ENCODE data around the gene RTN4R.

GRCh38 chr22:20254975-20255946, 12.9 kb downstream of the RTN4R start:
- no peak for TF ChIP-seq POLR2A (IDR thresholded peaks at IDR 0.05)
- TF ChIP-seq, protein P1, sequence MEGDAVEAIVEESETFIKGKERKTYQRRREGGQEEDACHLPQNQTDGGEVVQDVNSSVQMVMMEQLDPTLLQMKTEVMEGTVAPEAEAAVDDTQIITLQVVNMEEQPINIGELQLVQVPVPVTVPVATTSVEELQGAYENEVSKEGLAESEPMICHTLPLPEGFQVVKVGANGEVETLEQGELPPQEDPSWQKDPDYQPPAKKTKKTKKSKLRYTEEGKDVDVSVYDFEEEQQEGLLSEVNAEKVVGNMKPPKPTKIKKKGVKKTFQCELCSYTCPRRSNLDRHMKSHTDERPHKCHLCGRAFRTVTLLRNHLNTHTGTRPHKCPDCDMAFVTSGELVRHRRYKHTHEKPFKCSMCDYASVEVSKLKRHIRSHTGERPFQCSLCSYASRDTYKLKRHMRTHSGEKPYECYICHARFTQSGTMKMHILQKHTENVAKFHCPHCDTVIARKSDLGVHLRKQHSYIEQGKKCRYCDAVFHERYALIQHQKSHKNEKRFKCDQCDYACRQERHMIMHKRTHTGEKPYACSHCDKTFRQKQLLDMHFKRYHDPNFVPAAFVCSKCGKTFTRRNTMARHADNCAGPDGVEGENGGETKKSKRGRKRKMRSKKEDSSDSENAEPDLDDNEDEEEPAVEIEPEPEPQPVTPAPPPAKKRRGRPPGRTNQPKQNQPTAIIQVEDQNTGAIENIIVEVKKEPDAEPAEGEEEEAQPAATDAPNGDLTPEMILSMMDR (IDR thresholded peaks at IDR 0.05): no peak
- no peak for TF ChIP-seq POLR2AphosphoS5 (IDR thresholded peaks at IDR 0.05)
- no peak for TF ChIP-seq EP300 (IDR thresholded peaks at IDR 0.05; ENCODE audit: low read depth)
